ENCODE measurements around the gene ARL6IP5. TPM values are rescaled to one million over a fixed set of nuclear protein-coding genes. Genes with fewer than 3 reads are reported as not detected.

The ARL6IP5 gene
- polyA plus RNA-seq, 3 donors, result 107 to 127 (median 110) TPM

DNA sequence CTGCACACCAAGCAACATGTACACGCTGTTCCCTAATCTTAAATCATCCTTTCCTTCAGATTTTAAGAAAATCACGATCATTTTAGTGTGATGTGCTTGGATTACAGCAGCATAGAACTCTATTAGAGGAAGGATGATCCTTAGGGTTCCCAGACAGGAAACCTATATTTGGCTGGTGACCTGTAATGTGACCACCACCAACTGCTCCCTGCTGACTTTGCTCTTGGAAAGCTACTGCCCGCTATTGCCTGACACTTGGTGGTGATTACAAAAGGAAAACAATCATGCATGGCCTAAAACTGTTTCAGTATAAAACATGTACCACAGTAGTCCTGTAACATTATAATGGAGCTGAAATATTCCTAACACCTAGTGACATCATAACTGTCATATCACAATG, 64.8 kb downstream of the ARL6IP5 start:
- no peak for DNase-seq (ENCODE audit: low read depth in 3 of 3, low spot score in 2 of 3)

Other genes with a start within 250 kb of the ARL6IP5 start
- gene TAFA4, start 152.4 kb upstream of the ARL6IP5 start, polyA plus RNA-seq (ENCODE audit: insufficient read length in 3 of 3), result 1 to 10 TPM in 2 of 3 donors, under 1 TPM in 1; 0.93 to 2.1 (median 1.3) TPM
- gene EOGT, start 71.3 kb upstream of the ARL6IP5 start, polyA plus RNA-seq (ENCODE audit: insufficient read length in 3 of 3), result 10 to 100 TPM; 10.6 to 12.2 (median 11.5) TPM
- gene TMF1, start 32.6 kb upstream of the ARL6IP5 start, polyA plus RNA-seq (ENCODE audit: insufficient read length in 3 of 3), result 10 to 100 TPM; 41.7 to 47.5 (median 43.5) TPM
- gene UBA3, start 4.6 kb upstream of the ARL6IP5 start, polyA plus RNA-seq (ENCODE audit: insufficient read length in 3 of 3), result 10 to 100 TPM; 71.4 to 77.5 (median 76.3) TPM
- under 1 TPM; 0.04 to 0.18 (median 0.06) TPM for gene LMOD3, start 37.7 kb downstream of the ARL6IP5 start, polyA plus RNA-seq (ENCODE audit: insufficient read length in 3 of 3)

Data from right renal cortex interstitium (tissue), 3 donors.